Testis (tissue), 3 donors: Measurements from ENCODE around the gene SPAG9. TPM values are rescaled to one million over a fixed set of nuclear protein-coding genes. Genes with fewer than 3 reads are reported as not detected.
"Not testable (repeated sequence)": the region's sequence is repeated elsewhere in the genome, so short reads cannot be mapped to it uniquely, and the experiment has no call there.

Source experiments
- DNase-seq: peaks from one replicate; pipeline ENCODE4 v3.0.0-alpha.2; 2019
- H3K27ac ChIP-seq, 2 donors: fragments of 200-600 bp; sonication (generic); one replicate each; pipeline ENCODE4 v1.5.1; 2019
- H3K27me3 ChIP-seq: fragments of 200-600 bp; sonication (generic); one replicate; pipeline ENCODE4 v1.5.1; 2019
- H3K36me3 ChIP-seq: fragments of 200-600 bp; sonication (generic); one replicate; pipeline ENCODE4 v1.5.1; 2017; ENCODE audit warnings: low read depth; ENCODE audit errors: missing control alignments
- H3K4me1 ChIP-seq: fragments of 200-600 bp; sonication (generic); one replicate; pipeline ENCODE4 v1.5.1; 2019
- H3K4me3 ChIP-seq, 2 donors: fragments of 200-600 bp; sonication (generic); one replicate each; pipeline ENCODE4 v1.5.1; 2017 to 2019
- H3K9me3 ChIP-seq: fragments of 200-600 bp; sonication (generic); one replicate; pipeline ENCODE4 v1.5.1; 2017
- POLR2A ChIP-seq: fragments of 450-650 bp; IDR thresholded peaks from one replicate; pipeline ENCODE4 v1.6.1; 2017; ENCODE audit warnings: antibody characterized with exemption, mild to moderate bottlenecking, moderate library complexity
- WGBS, 2 donors: methylation state at CpG; one replicate each; pipeline ENCODE4 v1.1.5; 2018; 5-methylcytosine and 5-hydroxymethylcytosine counted together
- intact Hi-C: fragments of 100-400 bp; cut with DNase I; formaldehyde crosslinking; loops from one replicate; pipeline ENCODE4 v1.15.1; 2023; ENCODE audit warnings: low total_unique reads
- polyA plus RNA-seq: library from polyadenylated mRNA; stranded (reverse); fragments of 350-450 nt; fragmentation: Illumina TruSeq; extraction: RNeasy Lipid Tissue Mini Kit (QIAGEN cat#74804); gene quantifications from one replicate; pipeline ENCODE4 v1.2.3, GENCODE V29; 2014; ENCODE audit warnings: low read depth, low replicate concordance; ENCODE audit not compliant: insufficient read depth
- total RNA-seq, 2 donors: library from RNA; depleted of rRNA; stranded (reverse); fragments of >200 nt; gene quantifications; one replicate each; pipeline ENCODE4 v1.2.3, GENCODE V29; 2016
- TF ChIP-seq, protein P1 (sequence below), 3 experiments: fragments of 450-650 bp in 2 of 3; fragments of 200-600 bp in 1 of 3; sonication (generic) in 1 of 3; IDR thresholded peaks; one replicate each; pipeline ENCODE4 v1.5.1; 2016 to 2019; ENCODE audit warnings: antibody characterized with exemption in 3 of 3, mild to moderate bottlenecking in 2 of 3, moderate library complexity in 1 of 3

The SPAG9 gene
- total and polyA plus RNA-seq, 3 donors from 2014 or later, result 157 to 165 (median 159) TPM

DNA sequence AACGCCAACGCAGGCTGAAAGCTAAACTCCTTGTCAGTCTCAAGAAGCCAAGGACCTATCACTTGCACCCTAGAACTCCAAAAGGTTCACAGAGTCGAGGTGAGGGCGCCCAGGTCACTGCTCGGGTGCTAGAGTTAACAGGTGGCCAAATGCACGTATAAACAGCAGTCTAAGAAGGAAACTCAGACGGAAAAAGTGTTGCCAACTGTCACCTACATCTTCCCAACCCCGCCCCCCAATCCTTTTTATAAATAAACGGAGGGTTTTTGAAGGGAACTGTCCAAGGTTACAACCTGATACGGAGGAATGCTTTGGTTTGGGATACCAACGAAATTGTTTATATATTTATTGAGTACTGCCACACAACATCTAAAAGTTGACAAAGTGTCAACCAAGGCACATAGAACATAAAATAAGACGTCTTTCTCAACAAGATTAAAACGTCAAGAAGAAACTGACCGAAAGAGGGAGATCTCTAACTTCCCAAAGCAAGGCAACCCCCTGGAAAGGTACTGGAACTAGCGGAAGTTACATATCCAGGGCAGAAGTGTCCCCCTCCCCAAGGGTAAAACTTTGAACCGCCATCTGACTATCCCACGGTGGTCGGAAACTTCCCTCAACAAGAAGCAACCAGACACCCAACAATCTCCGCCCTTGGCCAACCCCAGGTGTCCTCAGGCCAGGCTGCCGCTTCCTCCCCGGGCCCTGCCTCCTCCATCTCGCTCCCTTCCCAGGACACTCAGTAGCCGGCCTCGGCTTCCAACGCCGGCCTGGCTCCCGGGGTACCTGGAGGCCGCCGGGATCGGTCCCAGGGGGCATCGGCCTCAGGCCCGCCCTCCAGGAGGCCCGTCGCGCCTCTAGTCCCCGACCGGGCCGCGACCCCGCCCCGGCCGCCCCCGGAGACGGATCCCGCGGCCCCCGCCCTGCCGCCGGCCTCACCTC, 982 bp downstream of the SPAG9 start:
- peak overlapping the region; percentile 99 to 100 for H3K27ac ChIP-seq
- TF ChIP-seq, protein P1, sequence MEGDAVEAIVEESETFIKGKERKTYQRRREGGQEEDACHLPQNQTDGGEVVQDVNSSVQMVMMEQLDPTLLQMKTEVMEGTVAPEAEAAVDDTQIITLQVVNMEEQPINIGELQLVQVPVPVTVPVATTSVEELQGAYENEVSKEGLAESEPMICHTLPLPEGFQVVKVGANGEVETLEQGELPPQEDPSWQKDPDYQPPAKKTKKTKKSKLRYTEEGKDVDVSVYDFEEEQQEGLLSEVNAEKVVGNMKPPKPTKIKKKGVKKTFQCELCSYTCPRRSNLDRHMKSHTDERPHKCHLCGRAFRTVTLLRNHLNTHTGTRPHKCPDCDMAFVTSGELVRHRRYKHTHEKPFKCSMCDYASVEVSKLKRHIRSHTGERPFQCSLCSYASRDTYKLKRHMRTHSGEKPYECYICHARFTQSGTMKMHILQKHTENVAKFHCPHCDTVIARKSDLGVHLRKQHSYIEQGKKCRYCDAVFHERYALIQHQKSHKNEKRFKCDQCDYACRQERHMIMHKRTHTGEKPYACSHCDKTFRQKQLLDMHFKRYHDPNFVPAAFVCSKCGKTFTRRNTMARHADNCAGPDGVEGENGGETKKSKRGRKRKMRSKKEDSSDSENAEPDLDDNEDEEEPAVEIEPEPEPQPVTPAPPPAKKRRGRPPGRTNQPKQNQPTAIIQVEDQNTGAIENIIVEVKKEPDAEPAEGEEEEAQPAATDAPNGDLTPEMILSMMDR (IDR thresholded peaks at IDR 0.05), result no peak
- TF ChIP-seq POLR2A, result no peak
- intact Hi-C loops, result no loop called here
- H3K36me3 ChIP-seq, result no peaks in the 10 kb centered on the region
- peaks cover 17% of the 10 kb centered on the region for H3K4me1 ChIP-seq
- H3K27me3 ChIP-seq, result no peaks in the 10 kb centered on the region
- 1 to 2% methylated on average over 25 to 31 of the region's 49 CpGs for WGBS, 2 donors
- DNase-seq, result peak; percentile 43
- H3K9me3 ChIP-seq, result no peaks in the 10 kb centered on the region
- peak overlapping the region; percentile 97 to 99 for H3K4me3 ChIP-seq

DNA sequence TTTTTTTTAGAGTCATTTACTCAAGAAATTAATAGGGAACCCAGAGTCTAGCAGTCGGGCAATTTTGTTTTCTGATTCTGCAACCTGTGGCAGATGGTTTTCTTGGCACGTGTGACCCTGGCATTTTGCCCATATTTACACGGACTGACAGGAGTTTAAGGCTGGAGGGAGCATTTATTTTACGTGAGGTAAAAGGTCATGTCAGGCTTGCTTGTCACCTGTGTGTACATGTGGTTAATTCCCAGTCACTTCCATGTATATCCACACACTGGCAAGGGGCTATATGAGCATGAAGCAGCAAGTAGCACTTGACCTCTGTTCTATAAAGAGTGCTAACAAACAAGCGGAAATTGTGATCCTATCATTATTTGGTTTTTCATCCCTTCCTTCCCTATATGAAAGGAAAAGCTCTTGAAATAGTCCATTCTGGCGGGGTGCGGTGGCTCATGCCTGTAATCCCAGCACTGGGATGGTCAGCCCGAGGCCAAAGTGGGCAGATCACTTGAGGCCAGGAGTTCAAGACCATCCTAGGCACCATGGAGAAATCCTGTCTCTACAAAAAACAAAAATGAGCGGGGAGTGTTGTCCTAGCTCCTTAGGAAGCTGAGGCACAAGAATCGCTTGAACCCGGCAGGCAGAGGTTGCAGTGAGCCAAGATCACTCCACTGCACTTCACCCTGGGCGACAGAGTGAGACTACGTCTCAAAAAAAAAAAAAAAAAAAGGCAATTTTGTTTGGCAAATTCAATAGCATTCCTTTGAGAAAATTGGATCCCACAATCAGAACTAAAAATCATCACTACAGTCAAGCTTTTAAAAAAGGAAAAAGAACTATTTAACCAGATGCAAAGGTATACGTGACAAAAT, 2.1 kb downstream of the SPAG9 start:
- Histone ChIP-seq H3K27ac (no peak overlapping the region), H3K9me3 (no peaks in the 10 kb centered on the region), H3K27me3 (no peaks in the 10 kb centered on the region), H3K4me3 (no peak overlapping the region), H3K4me1 (peaks cover 17% of the 10 kb centered on the region), H3K36me3 (no peaks in the 10 kb centered on the region)
- TF ChIP-seq, protein P1 (IDR thresholded peaks at IDR 0.05), result no peak
- no peak for TF ChIP-seq POLR2A
- intact Hi-C loops, result no loop called here
- DNase-seq, result no peak
- WGBS, 2 donors, result 36 to 42% methylated on average over 14 of the region's 14 CpGs

DNA sequence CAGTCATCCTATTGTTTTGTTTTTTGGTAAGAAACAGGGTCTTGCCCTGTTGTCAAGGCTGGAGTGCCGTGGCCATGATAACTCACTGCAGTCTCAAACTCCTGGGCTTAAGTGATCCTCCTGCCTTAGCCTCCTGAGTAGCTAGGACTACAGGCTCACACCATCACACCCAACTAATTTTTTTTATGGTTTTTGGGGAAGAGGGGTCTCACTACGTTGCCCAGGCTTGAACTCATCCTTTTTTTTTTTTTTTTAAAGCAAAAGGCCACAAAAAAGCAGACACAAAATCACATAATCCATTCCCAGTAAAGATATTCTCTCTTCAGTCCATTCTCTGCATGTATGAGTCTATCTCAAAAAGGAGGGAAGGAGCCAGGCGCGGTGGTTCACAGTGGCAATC, 5.5 kb downstream of the SPAG9 start:
- WGBS, 2 donors, result 89 to 93% methylated on average over 4 of the region's 4 CpGs
- no peak for DNase-seq
- H3K9me3 ChIP-seq, result no peaks in the 10 kb centered on the region
- TF ChIP-seq, protein P1 (IDR thresholded peaks at IDR 0.05), result no peak
- TF ChIP-seq POLR2A, result no peak
- no peaks in the 10 kb centered on the region for H3K27me3 ChIP-seq
- intact Hi-C loops, result no loop called here
- H3K4me3 ChIP-seq, result no peak overlapping the region
- H3K36me3 ChIP-seq, result no peaks in the 10 kb centered on the region
- peaks cover 13% of the 10 kb centered on the region for H3K4me1 ChIP-seq
- no peak overlapping the region for H3K27ac ChIP-seq

DNA sequence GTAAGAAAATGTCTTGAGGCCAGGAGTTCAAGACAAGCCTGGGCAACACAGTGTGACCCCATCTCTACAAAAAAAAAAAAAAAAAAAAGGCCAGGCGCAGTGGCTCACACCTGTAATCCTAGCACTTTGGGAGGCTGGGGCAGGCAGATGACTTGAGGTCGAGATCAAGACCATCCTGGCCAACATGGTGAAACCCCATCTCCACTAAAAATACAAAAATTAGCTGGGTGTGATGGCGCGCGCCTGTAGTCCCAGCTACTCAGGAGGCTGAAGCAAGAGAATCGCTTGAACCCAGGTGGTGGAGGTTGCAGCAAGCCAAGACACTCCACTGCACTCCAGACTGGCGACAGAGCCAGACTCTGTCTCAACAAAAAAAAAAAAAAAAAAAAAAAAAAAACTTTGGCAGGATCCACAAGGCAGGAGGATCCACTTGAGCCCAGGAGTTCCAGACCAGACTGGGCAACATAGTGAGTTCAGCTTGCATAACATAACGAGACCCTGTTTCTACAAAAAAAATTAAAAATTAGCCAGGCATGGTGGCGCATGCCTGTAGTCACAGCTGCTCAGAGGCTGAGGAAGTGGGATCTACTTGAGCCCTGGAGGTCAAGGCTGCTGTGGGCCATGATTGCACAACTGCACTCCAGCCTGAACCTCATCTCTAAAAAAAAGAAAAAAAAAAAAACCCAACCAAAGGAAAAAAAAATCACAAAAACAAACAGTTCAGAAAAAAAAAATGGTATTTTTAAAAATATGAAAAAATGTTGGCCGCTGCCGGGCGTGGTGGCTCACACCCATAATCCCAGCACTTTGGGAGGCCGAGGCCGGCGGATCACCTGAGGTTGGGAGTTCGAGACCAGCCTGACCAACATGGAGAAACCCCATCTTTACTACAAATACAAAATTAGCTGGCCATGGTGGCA, 8.1 kb downstream of the SPAG9 start:
- intact Hi-C loops, H3K27me3 ChIP-seq, H3K9me3 ChIP-seq, H3K4me3 ChIP-seq, H3K4me1 ChIP-seq, H3K36me3 ChIP-seq: not testable (repeated sequence)
- 66 to 72% methylated on average over 16 of the region's 16 CpGs for WGBS, 2 donors
- H3K27ac ChIP-seq, result peak overlapping the region in 1 of 2 donors; percentile 66
- DNase-seq, result peak; percentile 79
